HG02943 (cell line): Measurements from ENCODE around the gene LMTK2.

Experiments
- ATAC-seq: cut with Tn5 transposase; IDR thresholded peaks from one replicate; pipeline ENCODE4 v1.9.1; 2021; ENCODE audit warnings: mild to moderate bottlenecking, low read depth, moderate library complexity; ENCODE audit not compliant: unreplicated experiment

LMTK2 gene

GRCh38 chr7:98199131-98199530 is 92.5 kb downstream of the LMTK2 start:
- no peak for ATAC-seq

GRCh38 chr7:98200364-98200763 is 93.7 kb downstream of the LMTK2 start:
- no peak for ATAC-seq

GRCh38 chr7:98202367-98203195 is 95.9 kb downstream of the LMTK2 start:
- peak; percentile 93 for ATAC-seq

GRCh38 chr7:98203261-98203963 is 96.8 kb downstream of the LMTK2 start:
- no peak for ATAC-seq

DNA sequence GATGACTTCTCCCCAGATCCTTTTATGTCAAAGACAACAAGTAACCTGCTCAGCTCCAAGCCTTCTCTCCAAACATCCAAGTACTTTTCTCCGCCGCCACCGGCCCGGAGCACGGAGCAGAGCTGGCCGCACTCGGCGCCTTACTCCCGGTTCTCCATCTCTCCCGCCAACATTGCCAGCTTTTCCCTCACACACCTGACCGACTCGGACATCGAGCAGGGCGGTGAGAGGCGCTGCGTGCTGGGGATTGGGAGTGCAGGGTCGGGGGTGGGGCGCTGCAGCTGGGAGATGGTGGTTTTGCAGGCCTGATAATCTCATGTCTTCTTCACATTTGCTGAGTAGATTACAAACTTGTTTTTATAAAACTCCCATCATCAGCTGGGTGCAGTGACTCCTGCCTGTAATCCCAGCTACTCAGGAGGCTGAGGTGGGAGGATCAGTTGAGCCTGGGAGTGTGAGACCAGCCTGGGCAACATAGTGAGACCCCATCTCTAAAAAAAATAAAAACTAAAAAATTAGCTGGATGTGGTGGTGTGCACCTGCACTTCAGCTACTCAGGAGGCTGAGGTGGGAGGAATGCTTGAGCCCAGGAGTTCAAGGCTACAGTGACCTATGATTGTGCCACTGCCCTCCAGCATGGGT is 97.4 kb downstream of the LMTK2 start:
- no peak for ATAC-seq

GRCh38 chr7:98204670-98205069 is 98.0 kb downstream of the LMTK2 start:
- ATAC-seq, result no peak

DNA sequence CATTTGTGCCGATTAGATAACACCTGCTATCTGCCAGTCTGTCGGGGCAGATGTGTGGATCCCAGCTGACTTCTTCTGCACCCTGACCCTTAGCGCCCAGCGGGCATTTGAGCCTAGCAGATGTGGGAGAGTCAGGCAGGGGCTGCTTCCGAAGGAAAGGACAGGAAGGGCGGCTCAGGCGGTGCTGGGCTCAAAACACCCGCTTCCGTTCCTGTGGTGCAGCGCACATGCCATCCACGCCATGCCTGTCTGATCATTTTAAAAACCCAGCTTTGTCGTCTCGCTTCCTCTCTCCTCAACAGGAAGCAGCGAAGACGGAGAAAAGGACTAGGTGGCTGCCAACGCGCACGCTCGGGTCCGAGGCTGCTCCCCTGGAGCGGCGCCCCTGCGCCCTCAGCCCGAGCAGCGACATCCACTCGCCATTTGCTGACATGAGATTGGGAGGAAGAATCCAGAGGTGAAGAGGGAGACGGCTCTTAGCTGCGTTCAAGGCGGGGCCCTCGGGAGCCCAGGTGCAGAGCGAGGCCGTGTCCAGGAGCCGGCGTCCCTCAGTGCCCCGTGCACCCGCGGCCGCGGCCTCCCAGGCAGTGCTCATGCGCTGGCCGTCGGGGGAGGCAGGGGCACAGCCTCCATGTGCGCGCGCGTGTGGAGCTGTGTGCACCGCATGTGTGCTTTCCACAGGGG is 98.6 kb downstream of the LMTK2 start:
- no peak for ATAC-seq

DNA sequence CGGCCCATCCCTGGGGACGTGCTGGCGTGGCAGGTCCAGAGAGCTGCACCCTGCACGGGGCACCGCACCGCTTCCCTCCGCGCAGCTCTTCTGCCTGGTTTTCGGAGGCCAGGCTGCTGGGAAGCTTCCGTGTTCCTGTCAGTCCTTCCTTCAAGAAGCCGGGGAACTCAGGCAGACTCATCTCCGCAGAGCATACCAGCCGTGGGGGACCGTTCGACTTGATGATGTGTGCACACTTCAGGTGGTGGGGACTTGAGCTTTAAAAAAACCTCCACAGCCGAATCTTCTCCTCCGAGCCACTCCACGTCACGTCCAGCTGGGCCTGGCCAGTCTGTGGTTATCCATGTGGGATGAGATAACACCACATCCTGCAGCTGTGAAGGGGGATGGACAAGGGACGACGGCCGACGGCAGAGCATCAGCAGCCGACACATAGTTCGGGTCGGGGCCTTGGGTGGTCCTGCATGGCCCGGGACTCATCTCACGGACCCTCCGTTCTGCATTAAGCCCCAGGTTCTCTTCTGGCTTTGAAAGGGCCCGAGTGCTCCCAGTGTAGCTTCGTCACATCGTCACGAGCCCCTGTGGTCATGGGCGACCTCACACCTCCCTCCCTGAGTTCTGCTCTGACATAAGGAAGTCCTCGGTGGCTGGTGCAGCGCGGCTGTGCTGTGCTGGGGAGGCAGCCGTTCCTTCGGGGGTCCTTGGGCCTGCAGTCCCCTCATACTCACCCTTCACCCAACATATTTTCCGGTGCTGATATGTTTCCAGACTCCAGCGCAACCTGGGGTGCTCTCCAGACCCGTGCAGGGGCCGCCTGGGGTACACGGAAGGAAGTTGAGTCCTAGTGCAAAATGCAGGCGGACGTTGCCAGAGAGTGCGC is 100.0 kb downstream of the LMTK2 start:
- no peak for ATAC-seq

GRCh38 chr7:98209166-98209920 is 102.7 kb downstream of the LMTK2 start:
- no peak for ATAC-seq

- no peak for ATAC-seq
Measured at GRCh38 chr7:98210513-98211220, 104.0 kb downstream of the LMTK2 start.

DNA sequence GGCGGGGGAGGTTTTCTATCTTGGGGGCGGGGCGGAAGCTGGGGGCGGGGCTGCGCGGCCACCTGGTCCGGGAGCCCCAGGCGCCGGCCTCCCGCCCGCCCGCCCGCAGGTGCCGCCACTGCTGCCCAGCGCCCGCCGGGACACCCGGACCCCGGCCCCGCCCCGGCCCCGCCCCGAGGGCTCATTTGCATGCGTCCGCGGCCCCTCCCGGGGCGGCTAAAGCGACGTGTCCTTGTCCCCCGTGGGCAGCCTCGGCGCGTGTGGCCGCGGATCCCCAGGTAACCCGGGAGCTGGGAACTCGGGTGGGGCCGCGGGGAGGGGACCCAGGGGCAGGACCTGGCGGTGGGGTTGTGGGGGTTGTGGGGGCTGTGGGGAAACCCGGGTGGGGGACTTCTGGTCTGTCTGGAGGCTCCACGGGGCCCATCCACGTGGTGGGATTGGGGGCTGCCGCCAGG is 104.6 kb downstream of the LMTK2 start, which contains the start of gene BHLHA15:
TSS of gene BHLHA15 (plus strand) at position 219 of the 455 bp plus-strand sequence. CDS start 871 bp downstream, outside the sequence.
- ATAC-seq, result no peak

DNA sequence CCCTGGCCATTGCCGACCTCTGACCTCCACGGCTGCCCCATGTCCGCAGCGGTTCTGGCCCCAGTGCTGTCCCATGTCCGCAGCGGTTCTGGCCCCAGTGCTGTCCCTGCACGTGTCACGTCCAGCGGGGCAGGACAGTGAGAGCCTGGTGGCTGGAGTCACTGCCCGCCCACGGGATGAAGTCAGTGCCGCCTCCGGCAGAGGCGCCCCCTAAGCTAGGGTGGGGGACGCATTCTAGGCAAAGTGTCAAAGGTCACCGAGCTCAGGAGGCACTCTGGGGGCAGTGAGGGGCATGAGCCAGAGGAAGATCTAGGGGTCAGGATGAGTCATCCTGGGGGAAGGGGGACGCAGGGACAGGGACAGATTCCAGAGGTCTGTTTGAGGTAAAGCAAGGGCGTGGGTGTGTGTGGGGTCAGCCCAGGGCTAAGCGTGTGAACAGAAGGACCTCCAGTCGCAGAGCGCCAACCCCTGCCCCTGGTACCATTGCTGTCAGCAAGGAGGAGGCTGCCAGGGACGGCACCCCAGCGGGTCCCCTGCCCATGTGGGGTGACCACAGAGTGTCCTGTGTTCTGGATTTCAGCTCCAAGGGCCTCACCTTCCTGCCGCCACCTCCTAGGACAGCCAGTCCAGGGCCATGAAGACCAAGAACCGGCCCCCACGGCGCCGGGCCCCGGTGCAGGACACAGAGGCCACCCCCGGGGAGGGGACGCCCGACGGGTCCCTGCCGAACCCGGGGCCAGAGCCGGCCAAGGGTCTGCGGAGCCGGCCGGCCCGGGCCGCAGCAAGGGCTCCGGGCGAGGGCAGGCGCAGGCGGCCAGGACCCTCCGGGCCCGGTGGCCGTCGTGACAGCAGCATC is 105.2 kb downstream of the LMTK2 start:
- ATAC-seq, result no peak

DNA sequence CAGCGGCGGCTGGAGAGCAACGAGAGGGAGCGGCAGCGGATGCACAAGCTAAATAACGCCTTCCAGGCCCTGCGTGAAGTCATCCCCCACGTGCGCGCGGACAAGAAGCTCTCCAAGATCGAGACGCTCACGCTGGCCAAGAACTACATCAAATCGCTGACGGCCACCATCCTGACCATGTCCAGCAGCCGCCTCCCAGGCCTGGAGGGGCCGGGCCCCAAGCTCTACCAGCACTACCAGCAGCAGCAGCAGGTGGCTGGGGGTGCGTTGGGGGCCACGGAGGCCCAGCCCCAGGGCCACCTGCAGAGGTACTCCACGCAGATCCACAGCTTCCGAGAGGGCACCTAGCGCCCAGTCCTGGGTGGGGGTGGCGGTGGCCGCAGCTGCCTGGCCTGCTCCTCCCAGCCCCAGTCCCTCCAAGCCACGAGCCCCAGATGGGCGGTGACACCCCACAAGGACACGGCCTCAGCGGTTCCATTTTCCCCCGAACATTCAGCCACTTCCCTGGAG is 105.9 kb downstream of the LMTK2 start:
- no peak for ATAC-seq

- no peak for ATAC-seq
Measured at GRCh38 chr7:98213296-98213887, 106.7 kb downstream of the LMTK2 start.

DNA sequence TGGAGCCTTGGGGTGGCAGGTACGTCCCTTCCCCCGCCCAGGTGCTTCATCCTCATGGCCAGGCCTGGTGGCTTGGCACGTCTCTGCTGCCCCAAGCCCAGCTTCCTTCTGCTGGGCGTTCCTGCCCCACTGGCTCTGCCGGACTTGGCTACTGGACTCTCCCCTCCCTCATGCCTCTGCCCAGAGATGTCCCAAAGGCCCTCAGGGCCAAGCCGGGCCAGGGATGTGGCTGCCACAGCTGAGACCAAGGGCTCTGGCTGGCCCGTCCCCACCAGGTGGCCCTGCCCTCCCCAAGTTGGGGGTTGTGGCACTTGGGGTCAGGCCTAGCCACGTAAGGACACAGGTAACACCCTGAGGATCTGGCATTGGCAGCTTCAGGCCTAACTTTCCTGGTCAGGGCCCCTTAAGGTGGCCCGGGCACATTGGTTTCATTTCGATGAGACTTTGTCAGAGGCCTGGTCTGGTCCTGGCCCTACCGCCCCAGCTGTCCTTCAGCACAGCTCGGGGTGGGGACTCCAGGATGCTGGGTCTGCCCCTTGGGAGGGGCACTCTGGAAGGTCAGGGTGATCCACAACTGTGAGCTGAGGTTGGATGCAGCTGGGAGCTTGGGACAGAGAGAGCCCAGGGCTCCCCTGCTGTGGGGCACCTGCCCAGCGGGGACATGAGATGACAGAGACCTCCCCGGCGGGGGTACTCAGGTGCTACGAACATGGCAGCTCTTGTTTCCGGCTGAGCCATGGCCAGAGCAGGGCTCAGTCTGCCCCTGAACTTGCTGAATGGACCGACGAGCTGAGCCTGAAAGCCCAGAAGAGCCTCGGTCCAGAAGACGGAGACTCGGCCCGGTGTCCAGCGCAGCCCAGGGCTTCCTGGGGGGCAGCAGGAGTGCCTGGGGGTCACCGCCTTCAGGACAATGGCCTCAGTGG is 107.5 kb downstream of the LMTK2 start:
- no peak for ATAC-seq

DNA sequence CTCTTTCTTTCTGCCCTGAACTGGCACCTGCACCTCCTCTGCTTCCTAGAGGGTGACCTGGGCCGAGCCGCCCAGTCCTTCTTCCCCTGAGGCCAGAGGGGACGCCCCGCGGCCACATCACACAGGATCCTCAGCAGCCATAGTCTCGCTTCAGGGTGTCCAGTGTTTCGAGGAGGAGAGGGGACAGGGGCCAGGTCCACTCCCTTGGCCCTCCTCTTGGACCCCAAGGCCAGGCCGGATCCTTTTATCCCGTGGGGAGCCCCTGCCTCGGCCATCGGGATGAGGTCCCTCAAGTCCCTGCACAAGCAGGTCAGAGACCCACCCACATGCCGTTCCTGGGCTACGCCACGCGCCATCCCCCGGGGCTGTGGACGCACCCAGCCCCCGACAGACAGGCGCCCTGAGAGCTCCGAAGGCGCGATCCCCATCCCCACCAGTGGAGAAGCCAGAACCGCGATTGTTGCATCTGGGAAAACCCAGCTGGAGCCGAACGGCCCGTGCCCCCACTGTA is 108.2 kb downstream of the LMTK2 start:
- no peak for ATAC-seq
